Left ventricle myocardium inferior (tissue), 1 donor: ENCODE measurements around the gene NELL1. TPM values are rescaled to one million over a fixed set of nuclear protein-coding genes. Genes with fewer than 3 reads are reported as not detected.

ENCODE experiments used
- DNase-seq: peaks from one replicate; pipeline ENCODE4 v3.0.0-alpha.2; 2020
- H3K27ac ChIP-seq: fragments of 200-600 bp; replicated peaks from 2 replicates; pipeline ENCODE4 v1.8.0; 2021
- H3K27me3 ChIP-seq: fragments of 200-600 bp; 2 replicates; pipeline ENCODE4 v1.8.0; 2021; ENCODE audit warnings: low read depth
- H3K36me3 ChIP-seq: fragments of 200-600 bp; 2 replicates; pipeline ENCODE4 v1.8.0; 2021
- H3K4me1 ChIP-seq: fragments of 200-600 bp; 2 replicates; pipeline ENCODE4 v1.8.0; 2021
- H3K4me3 ChIP-seq: fragments of 200-600 bp; 2 replicates; pipeline ENCODE4 v1.8.0; 2021; ENCODE audit warnings: mild to moderate bottlenecking, moderate library complexity
- H3K9me3 ChIP-seq: fragments of 200-600 bp; replicated peaks from 2 replicates; pipeline ENCODE4 v1.8.0; 2021
- intact Hi-C: fragments of 100-400 bp; cut with micrococcal nuclease; formaldehyde crosslinking; loops from one replicate; pipeline ENCODE4 v1.11.0; 2022
- total RNA-seq: library from RNA; stranded (reverse); fragmentation: NEBNext Ultra II Directional; extraction: Animal tissue kit (Norgen Biotek cat#: 25700); gene quantifications from one replicate; pipeline ENCODE4 v1.2.1, GENCODE V29; 2021
- TF ChIP-seq, protein P1 (sequence below): fragments of 200-600 bp; IDR thresholded peaks from 2 replicates; pipeline ENCODE4 v1.8.0; 2021; ENCODE audit warnings: antibody characterized with exemption, mild to moderate bottlenecking, borderline replicate concordance
- donor health status: DM: no; HTN: yes; CAD: no; lungs with severe emphysema.

NELL1 gene
- total RNA-seq, 1 donor from 2014 or later: not detected

DNA sequence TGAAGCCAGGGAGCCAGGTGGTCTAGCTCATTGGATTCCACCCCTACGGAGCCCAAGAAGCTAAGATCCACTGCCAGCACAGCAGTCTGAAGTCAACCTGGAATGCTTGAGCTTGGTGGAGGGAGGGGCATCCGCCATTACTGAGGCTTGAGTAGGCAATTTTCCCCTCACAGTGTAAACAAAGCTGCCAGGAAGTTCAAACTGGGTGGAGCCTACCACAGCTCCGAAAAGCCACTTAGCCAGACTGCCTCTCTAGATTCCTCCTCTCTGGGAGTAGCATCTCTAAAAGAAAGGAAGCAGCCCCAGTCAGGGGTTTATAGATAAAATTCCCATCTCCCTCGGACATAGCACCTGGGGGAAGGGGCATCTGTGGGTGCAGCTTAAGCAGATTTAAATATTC is 620.3 kb downstream of the NELL1 start:
- Histone ChIP-seq H3K4me1 (no peaks in the 10 kb centered on the region), H3K4me3 (no peak overlapping the region), H3K27me3 (no peaks in the 10 kb centered on the region), H3K27ac (no peak overlapping the region), H3K36me3 (no peaks in the 10 kb centered on the region), H3K9me3 (peaks cover 23% of the 10 kb centered on the region)
- DNase-seq: no peak
- intact Hi-C loops: no loop called here
- TF ChIP-seq, protein P1, sequence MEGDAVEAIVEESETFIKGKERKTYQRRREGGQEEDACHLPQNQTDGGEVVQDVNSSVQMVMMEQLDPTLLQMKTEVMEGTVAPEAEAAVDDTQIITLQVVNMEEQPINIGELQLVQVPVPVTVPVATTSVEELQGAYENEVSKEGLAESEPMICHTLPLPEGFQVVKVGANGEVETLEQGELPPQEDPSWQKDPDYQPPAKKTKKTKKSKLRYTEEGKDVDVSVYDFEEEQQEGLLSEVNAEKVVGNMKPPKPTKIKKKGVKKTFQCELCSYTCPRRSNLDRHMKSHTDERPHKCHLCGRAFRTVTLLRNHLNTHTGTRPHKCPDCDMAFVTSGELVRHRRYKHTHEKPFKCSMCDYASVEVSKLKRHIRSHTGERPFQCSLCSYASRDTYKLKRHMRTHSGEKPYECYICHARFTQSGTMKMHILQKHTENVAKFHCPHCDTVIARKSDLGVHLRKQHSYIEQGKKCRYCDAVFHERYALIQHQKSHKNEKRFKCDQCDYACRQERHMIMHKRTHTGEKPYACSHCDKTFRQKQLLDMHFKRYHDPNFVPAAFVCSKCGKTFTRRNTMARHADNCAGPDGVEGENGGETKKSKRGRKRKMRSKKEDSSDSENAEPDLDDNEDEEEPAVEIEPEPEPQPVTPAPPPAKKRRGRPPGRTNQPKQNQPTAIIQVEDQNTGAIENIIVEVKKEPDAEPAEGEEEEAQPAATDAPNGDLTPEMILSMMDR: no peak

DNA sequence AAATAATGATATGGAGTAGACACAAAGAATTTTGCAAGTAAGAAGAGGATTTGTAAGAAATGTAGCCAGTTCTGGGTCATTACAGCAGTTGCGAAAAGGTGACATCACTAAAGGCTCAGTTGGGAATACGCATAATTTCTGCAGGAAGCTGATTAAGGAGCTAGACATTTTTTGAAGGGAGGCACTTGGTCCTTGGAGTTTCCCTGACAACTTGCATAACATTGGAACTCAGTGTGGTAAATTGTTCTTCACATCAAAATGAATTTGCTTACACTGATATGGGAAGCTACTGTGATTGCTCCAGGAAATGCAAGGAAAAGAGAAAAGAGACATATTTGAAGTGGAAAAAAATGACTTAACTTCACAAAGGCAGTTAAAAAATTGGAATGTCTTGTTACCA is 626.1 kb downstream of the NELL1 start:
- Histone ChIP-seq H3K27ac (no peak overlapping the region), H3K9me3 (peaks cover 23% of the 10 kb centered on the region), H3K27me3 (no peaks in the 10 kb centered on the region), H3K4me1 (no peaks in the 10 kb centered on the region), H3K4me3 (no peak overlapping the region), H3K36me3 (no peaks in the 10 kb centered on the region)
- no peak for DNase-seq
- TF ChIP-seq, protein P1: no peak
- intact Hi-C loops: no loop called here

DNA sequence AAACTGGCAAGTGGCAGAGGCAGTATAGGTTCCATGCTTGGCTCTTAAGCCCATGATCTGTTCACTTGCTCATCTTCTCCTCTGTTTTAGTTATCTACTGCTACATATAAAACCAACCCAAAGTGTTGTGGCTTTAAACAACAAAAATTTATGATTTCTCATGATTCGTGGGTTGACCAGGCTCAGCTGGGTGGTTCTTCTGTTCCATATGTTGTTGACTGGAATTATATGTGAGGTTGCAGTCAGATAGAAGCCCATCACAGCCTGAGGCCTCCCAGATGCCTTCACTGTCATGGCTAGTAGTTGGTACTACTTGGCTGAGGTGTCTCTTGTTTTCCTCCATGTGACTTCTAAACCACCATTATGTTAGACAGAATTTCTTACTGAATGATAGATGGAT is 632.6 kb downstream of the NELL1 start:
- peaks cover 19% of the 10 kb centered on the region for H3K9me3 ChIP-seq
- no peak for DNase-seq
- H3K4me1 ChIP-seq: no peaks in the 10 kb centered on the region
- no peak overlapping the region for H3K4me3 ChIP-seq
- H3K36me3 ChIP-seq: no peaks in the 10 kb centered on the region
- TF ChIP-seq, protein P1: no peak
- no peak overlapping the region for H3K27ac ChIP-seq
- intact Hi-C loops: no loop called here
- no peaks in the 10 kb centered on the region for H3K27me3 ChIP-seq

DNA sequence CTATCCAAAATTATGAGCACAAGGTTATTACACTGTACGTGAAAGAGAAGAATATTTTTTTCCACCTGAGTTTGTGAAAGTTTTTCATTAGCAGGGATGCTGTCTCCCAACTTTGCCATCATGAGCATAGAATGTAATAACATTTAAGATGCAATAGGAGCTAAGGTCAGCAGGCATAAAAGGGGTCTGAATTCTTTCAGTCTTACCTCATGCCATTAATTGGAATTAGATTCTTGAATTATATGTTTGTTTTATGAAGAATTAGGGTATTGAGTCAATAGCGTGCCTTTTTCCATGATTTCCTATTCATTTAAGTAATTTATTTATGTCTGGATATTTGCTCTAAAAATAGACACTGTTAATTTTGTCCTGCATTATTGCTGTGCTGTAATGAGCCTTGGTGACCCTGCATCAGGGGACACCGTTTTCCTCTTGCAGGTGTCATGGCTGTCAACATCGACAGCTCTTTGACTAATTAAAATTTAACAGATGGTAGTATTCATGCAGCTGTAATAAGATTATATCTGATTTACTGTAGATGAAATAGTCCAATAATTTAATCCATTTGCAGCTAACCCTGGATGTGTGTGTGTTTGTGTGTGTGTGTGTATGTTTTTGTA is 637.5 kb downstream of the NELL1 start:
- TF ChIP-seq, protein P1: no peak
- H3K4me1 ChIP-seq: no peaks in the 10 kb centered on the region
- intact Hi-C loops: no loop called here

DNA sequence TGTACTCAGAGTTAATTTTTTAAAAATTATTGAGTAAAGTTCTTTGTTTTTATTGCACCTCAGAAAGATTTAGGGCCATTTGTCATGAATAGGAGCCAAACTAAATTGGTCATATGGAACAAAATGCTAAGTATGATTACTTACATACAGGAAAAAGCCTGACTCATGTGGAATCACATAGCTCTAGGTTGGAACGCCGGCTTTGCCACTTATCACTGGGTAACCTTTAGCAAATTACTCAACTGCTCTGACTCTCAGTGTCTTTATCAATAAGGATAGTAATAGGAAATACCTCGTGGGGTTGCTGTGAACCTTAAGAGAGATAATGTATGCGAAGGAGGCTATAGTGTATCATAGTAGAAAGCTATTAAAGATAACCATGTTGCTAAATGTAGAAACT is 638.5 kb downstream of the NELL1 start:
- Histone ChIP-seq H3K27ac (no peak overlapping the region), H3K9me3 (no peaks in the 10 kb centered on the region), H3K36me3 (no peaks in the 10 kb centered on the region), H3K27me3 (no peaks in the 10 kb centered on the region), H3K4me3 (no peak overlapping the region), H3K4me1 (no peaks in the 10 kb centered on the region)
- intact Hi-C loops: no loop called here
- TF ChIP-seq, protein P1: no peak
- DNase-seq: no peak

More for the DNA sequence above, 637.5 kb downstream of the NELL1 start:
- no peaks in the 10 kb centered on the region for H3K27me3 ChIP-seq
- no peak overlapping the region for H3K27ac ChIP-seq
- no peaks in the 10 kb centered on the region for H3K36me3 ChIP-seq
- no peak overlapping the region for H3K4me3 ChIP-seq
- DNase-seq: no peak
- H3K9me3 ChIP-seq: peaks cover 8% of the 10 kb centered on the region
